K562 (cell line): ENCODE data around the gene NIPA2. TPM values are rescaled to one million over a fixed set of nuclear protein-coding genes. Genes with fewer than 3 reads are reported as not detected.

ENCODE experiments used
- ATAC-seq: fragments of 200-7000 bp; cut with Tn5 transposase; 3 replicates; pipeline ENCODE4 v1.9.1; 2020; ENCODE audit warnings: moderate library complexity
- BruUV-seq: library from RNA; stranded (reverse); fragments of 400-500 nt; replicated peaks from 2 replicates; lab custom pipeline; 2021; lab: Mats Ljungman, UMichigan
- CTCF ChIA-PET: fragments of 300-600 bp; formaldehyde crosslinking; extraction: SDS; loops from one replicate; lab custom pipeline; 2021; ENCODE audit warnings: low intra/inter-chr PET ratio; lab: Yijun Ruan, JAX
- POLR2A ChIA-PET: fragments of 300-600, 350-650 bp; sonication (Branson Sonifier 250); formaldehyde crosslinking; extraction: SDS; loops from one replicate; lab custom pipeline; 2021; ENCODE audit warnings: antibody characterized with exemption, inconsistent platforms; lab: Yijun Ruan, JAX
- DNase-seq, 4 experiments: peaks; one replicate each; pipeline versions ENCODE4 v3.0.0 to v3.0.0-alpha.2; 2011 to 2018; ENCODE audit warnings: low spot score in 3 of 4, mixed read lengths in 3 of 4; ENCODE audit errors: extremely low read depth in 1 of 4
- FAIRE-seq: peaks from 2 replicates; lab custom pipeline; 2011; peaks lifted over from hg19 to GRCh38; lab: Jason Lieb, UNC
- H2AFZ ChIP-seq: 2 replicates; pipeline ENCODE4 v1.6.0; 2011; ENCODE audit warnings: low read depth, low read length, control low read depth, inconsistent platforms
- H3K27ac ChIP-seq: fragments of 200-600 bp; 3 replicates; pipeline ENCODE4 v1.8.0; 2011; ENCODE audit warnings: low read depth, mild to moderate bottlenecking, control low read depth, inconsistent platforms, low read length, moderate library complexity, mixed read lengths; ENCODE audit errors: extremely low read depth
- H3K27me3 ChIP-seq, 2 experiments: fragments of 300-600 bp in 1 of 2; 2 replicates in 1 of 2; 3 replicates in 1 of 2; pipeline versions ENCODE4 v1.6.0 to v1.8.0; 2011; ENCODE audit warnings: inconsistent platforms in 2 of 2, low read length in 2 of 2, mild to moderate bottlenecking in 1 of 2, mixed read lengths in 1 of 2, moderate library complexity in 1 of 2; ENCODE audit not compliant: control insufficient read depth in 2 of 2, insufficient read depth in 2 of 2
- H3K36me3 ChIP-seq: fragments of 300-600 bp; 3 replicates; pipeline ENCODE4 v1.8.0; 2011; ENCODE audit warnings: mild to moderate bottlenecking, low read length, inconsistent platforms; ENCODE audit not compliant: control insufficient read depth, insufficient read depth
- H3K4me1 ChIP-seq, 2 experiments: fragments of 200-600 bp in 1 of 2; replicated peaks in 1 of 2; 2 replicates in 1 of 2; 3 replicates in 1 of 2; pipeline versions ENCODE4 v1.5.1 to v1.8.0; 2011; ENCODE audit warnings: inconsistent platforms in 2 of 2, low read length in 2 of 2, mild to moderate bottlenecking in 1 of 2, mixed read lengths in 1 of 2, moderate library complexity in 1 of 2; ENCODE audit not compliant: control insufficient read depth in 2 of 2, insufficient read depth in 2 of 2
- H3K4me2 ChIP-seq: 2 replicates; pipeline ENCODE4 v1.6.1; 2011; ENCODE audit warnings: low read length, control low read depth, inconsistent platforms, mixed read lengths; ENCODE audit not compliant: insufficient read depth
- H3K4me3 ChIP-seq: fragments of 200-600 bp; sonication (generic), shearing (Covaris generic); 2 replicates; pipeline ENCODE4 v1.5.1; 2016; ENCODE audit warnings: control low read depth, inconsistent platforms
- H3K79me2 ChIP-seq: fragments of 200-600 bp; 3 replicates; pipeline ENCODE4 v1.8.0; 2011; ENCODE audit warnings: low read length, inconsistent platforms; ENCODE audit not compliant: control insufficient read depth, insufficient read depth
- H3K9ac ChIP-seq, 2 experiments: 2 replicates each; pipeline versions ENCODE4 v1.6.0 to v1.6.1; 2011; ENCODE audit warnings: low read depth in 2 of 2, low read length in 2 of 2, control low read depth in 1 of 2, inconsistent platforms in 1 of 2, mild to moderate bottlenecking in 1 of 2, mixed read lengths in 1 of 2; ENCODE audit not compliant: insufficient read depth in 1 of 2
- H3K9me1 ChIP-seq: one replicate; pipeline ENCODE4 v1.6.0; 2011; ENCODE audit warnings: inconsistent platforms, mild to moderate bottlenecking, low read length, moderate library complexity; ENCODE audit not compliant: control insufficient read depth, insufficient read depth
- H3K9me3 ChIP-seq: replicated peaks from 2 replicates; pipeline ENCODE4 v1.5.1; 2011; ENCODE audit warnings: low read depth, low read length, inconsistent platforms; ENCODE audit not compliant: control insufficient read depth, insufficient read depth
- H4K20me1 ChIP-seq: replicated peaks from 2 replicates; pipeline ENCODE4 v1.6.1; 2011; ENCODE audit warnings: low read length, inconsistent platforms, mixed read lengths; ENCODE audit not compliant: control insufficient read depth, insufficient read depth
- CXXC5 ChIP-seq: fragments of 250-450 bp; sonication (Bioruptor Pico); IDR thresholded peaks from 2 replicates; pipeline ENCODE4 v1.8.0; 2022; ENCODE audit warnings: inconsistent platforms, mild to moderate bottlenecking, moderate library complexity
- FOXP4 ChIP-seq: sonication (generic); formaldehyde crosslinking; IDR thresholded peaks from 2 replicates; pipeline ENCODE4 v1.8.0; 2022; ENCODE audit warnings: mild to moderate bottlenecking, missing genetic modification reagents, borderline replicate concordance
- POLR2G ChIP-seq: fragments of 200-400 bp; formaldehyde crosslinking; IDR thresholded peaks from 2 replicates; pipeline ENCODE4 v1.6.1; 2017; ENCODE audit warnings: low read depth, mild to moderate bottlenecking, antibody characterized with exemption, low read length, moderate library complexity
- WGBS: fragments of 100-300 bp; shearing (Covaris generic); methylation state at CpG from one replicate; pipeline ENCODE4 v1.1.6; 2016; ENCODE audit warnings: low coverage, mixed read lengths; ENCODE audit not compliant: insufficient coverage; ENCODE audit errors: missing lambda C conversion rate; 5-methylcytosine and 5-hydroxymethylcytosine counted together
- in situ Hi-C: fragments of 300-500 bp; cut with MboI; formaldehyde crosslinking; loops from 4 replicates; pipeline ENCODE4 v1.15.0; 2018; ENCODE audit warnings: inconsistent platforms, mixed read lengths
- intact Hi-C: fragments of 100-400 bp; cut with micrococcal nuclease; formaldehyde crosslinking; loops from 2 replicates; pipeline ENCODE4 v1.14.2; 2022
- polyA plus RNA-seq, 8 experiments: library from polyadenylated mRNA; depleted of rRNA in 4 of 8; stranded (reverse) in 5 of 8; unstranded in 3 of 8; fragments of >200 nt; fragmentation: Nextera tagmentation in 2 of 8; fragmentation: Illumina TruSeq in 1 of 8; extraction: Ambion mirVana in 2 of 8; extraction: Trizol in 1 of 8; gene quantifications; 2 replicates each; pipeline versions ENCODE4 v1.2.1 to v1.2.3, GENCODE V29; 2011 to 2014; ENCODE audit warnings: inconsistent platforms in 1 of 8, missing spikeins in 1 of 8
- total RNA-seq, 7 experiments: library from RNA; depleted of rRNA in 6 of 7; stranded (reverse); fragments of >200 nt in 6 of 7; fragmentation: Illumina TruSeq in 2 of 7; extraction: Trizol in 2 of 7; gene quantifications; 2 replicates each; pipeline versions ENCODE4 v1.2.1 to v1.2.3, GENCODE V29; 2011 to 2021; ENCODE audit warnings: low replicate concordance in 1 of 7

The NIPA2 gene
- total and polyA plus RNA-seq, 9 of the 15 experiments (the other 6 are each of a cell fraction or from before 2014, with no cell fraction given), result 18.7 to 107 (median 87.3) TPM

- ChIA-PET CTCF (no interaction called here), POLR2A (no interaction called here)
- Histone ChIP-seq H2AFZ (no peak overlapping the region), H3K36me3 (peaks cover 20% of the 10 kb centered on the region; the same call in 2 of the 3 replicates), H4K20me1 (no peaks in the 10 kb centered on the region), H3K4me3 (no peak overlapping the region), H3K9me3 (no peaks in the 10 kb centered on the region), H3K9ac (no peak overlapping the region; a peak in 1 of 4 replicates), H3K4me1 (peaks cover 0 to 7% of the 10 kb centered on the region in 2 experiments; a peak in 1 of 5 replicates), H3K9me1 (no peaks in the 10 kb centered on the region), H3K4me2 (no peak overlapping the region), H3K27ac (no peak overlapping the region), H3K79me2 (no peaks in the 10 kb centered on the region), H3K27me3 (no peaks in the 10 kb centered on the region)
- 81% methylated on average over 35 of the region's 36 CpGs for WGBS
- in situ Hi-C loops (no loop called here), intact Hi-C loops (no loop called here)
- BruUV-seq, result TSS peak; percentile 29
- TF ChIP-seq CXXC5, result no peak
- TF ChIP-seq POLR2G, result 0 out of 2 replicates have a peak, but pooled peaks have one; percentile 19
- no peak for TF ChIP-seq FOXP4 (CRISPR knock-in tag)
- DNase-seq, result no peak
- ATAC-seq, result no peak
- no peak for FAIRE-seq
Measured at GRCh38 chr15:22916606-22917350, 78.3 kb downstream of the NIPA2 start.
